Activated naive CD4-positive, alpha-beta T cell (primary cell): ENCODE results near the gene SLU7.

Experiments
- DNase-seq, 4 experiments: peaks; one replicate each; lab custom pipeline; 2025; lab: John Stamatoyannopoulos, UW

SLU7 gene

GRCh38 chr5:160367261-160367660 lies 51.6 kb downstream of the SLU7 start:
- no peak for DNase-seq

- no peak for DNase-seq
Measured at GRCh38 chr5:160366230-160366629, 52.7 kb downstream of the SLU7 start.

GRCh38 chr5:160363660-160364395 lies 55.1 kb downstream of the SLU7 start:
- no peak for DNase-seq

- no peak for DNase-seq
Measured at GRCh38 chr5:160363211-160363610, 55.7 kb downstream of the SLU7 start.

GRCh38 chr5:160361624-160362228 lies 57.2 kb downstream of the SLU7 start:
- DNase-seq = no peak

- no peak for DNase-seq
Measured at GRCh38 chr5:160360310-160360709, 58.6 kb downstream of the SLU7 start.

- DNase-seq = no peak
Measured at GRCh38 chr5:160359816-160360215, 59.1 kb downstream of the SLU7 start.

GRCh38 chr5:160359242-160359641 lies 59.6 kb downstream of the SLU7 start:
- DNase-seq = no peak

GRCh38 chr5:160357861-160358411 lies 60.9 kb downstream of the SLU7 start:
- DNase-seq = no peak

GRCh38 chr5:160357394-160357793 lies 61.5 kb downstream of the SLU7 start:
- DNase-seq = no peak

- DNase-seq = no peak
Measured at GRCh38 chr5:160356550-160357347, 62.1 kb downstream of the SLU7 start.

GRCh38 chr5:160354666-160355065 lies 64.2 kb downstream of the SLU7 start:
- DNase-seq = no peak

GRCh38 chr5:160353379-160353778 lies 65.5 kb downstream of the SLU7 start:
- DNase-seq = no peak

- no peak for DNase-seq
Measured at GRCh38 chr5:160352308-160352707, 66.6 kb downstream of the SLU7 start.
